Measurements from ENCODE around the gene WWP2.
"Not testable (repeated sequence)": the region's sequence is repeated elsewhere in the genome, so short reads cannot be mapped to it uniquely, and the experiment has no call there.

WWP2 gene

GRCh38 chr16:69806776-69807175 lies 44.6 kb downstream of the WWP2 start:
- not testable (repeated sequence) for H3K27me3 ChIP-seq (ENCODE audit: insufficient read depth, low read length); H3K9me3 ChIP-seq (ENCODE audit: insufficient read depth, low read depth, low read length); H3K9ac ChIP-seq (ENCODE audit: low read depth, low read length); H3K36me3 ChIP-seq (ENCODE audit: insufficient read depth, low read depth, low read length); H3K4me3 ChIP-seq (ENCODE audit: low read length); H3K4me1 ChIP-seq (ENCODE audit: insufficient read depth, low read length); H3K27ac ChIP-seq (ENCODE audit: low read length)

GRCh38 chr16:69812688-69813014 lies 50.5 kb downstream of the WWP2 start:
- Histone ChIP-seq H3K4me1 (ENCODE audit: insufficient read depth, low read length) (no peaks in the 10 kb centered on the region), H3K27ac (ENCODE audit: low read length) (no peak overlapping the region), H3K4me3 (ENCODE audit: low read length) (no peak overlapping the region), H3K27me3 (ENCODE audit: insufficient read depth, low read length) (no peaks in the 10 kb centered on the region), H3K36me3 (ENCODE audit: insufficient read depth, low read depth, low read length) (no peaks in the 10 kb centered on the region), H3K9me3 (ENCODE audit: insufficient read depth, low read depth, low read length) (no peaks in the 10 kb centered on the region), H3K9ac (ENCODE audit: low read depth, low read length) (no peak overlapping the region)

- no peaks in the 10 kb centered on the region for H3K27me3 ChIP-seq (ENCODE audit: insufficient read depth, low read length)
- H3K27ac ChIP-seq (ENCODE audit: low read length), result no peak overlapping the region
- peaks cover 8% of the 10 kb centered on the region for H3K4me1 ChIP-seq (ENCODE audit: insufficient read depth, low read length)
- H3K9me3 ChIP-seq (ENCODE audit: insufficient read depth, low read depth, low read length), result no peaks in the 10 kb centered on the region
- no peak overlapping the region for H3K9ac ChIP-seq (ENCODE audit: low read depth, low read length)
- no peak overlapping the region for H3K4me3 ChIP-seq (ENCODE audit: low read length)
- H3K36me3 ChIP-seq (ENCODE audit: insufficient read depth, low read depth, low read length), result no peaks in the 10 kb centered on the region
These were observed 51.9 kb downstream of the WWP2 start for GRCh38 chr16:69814078-69814477.

GRCh38 chr16:69814561-69814960 lies 52.4 kb downstream of the WWP2 start:
- no peak overlapping the region for H3K27ac ChIP-seq (ENCODE audit: low read length)
- no peak overlapping the region for H3K4me3 ChIP-seq (ENCODE audit: low read length)
- no peaks in the 10 kb centered on the region for H3K36me3 ChIP-seq (ENCODE audit: insufficient read depth, low read depth, low read length)
- H3K27me3 ChIP-seq (ENCODE audit: insufficient read depth, low read length), result no peaks in the 10 kb centered on the region
- H3K9me3 ChIP-seq (ENCODE audit: insufficient read depth, low read depth, low read length), result no peaks in the 10 kb centered on the region
- no peak overlapping the region for H3K9ac ChIP-seq (ENCODE audit: low read depth, low read length)
- peaks cover 10% of the 10 kb centered on the region for H3K4me1 ChIP-seq (ENCODE audit: insufficient read depth, low read length)

GRCh38 chr16:69815216-69815883 lies 53.2 kb downstream of the WWP2 start:
- not testable (repeated sequence) for H3K4me1 ChIP-seq (ENCODE audit: insufficient read depth, low read length); H3K9me3 ChIP-seq (ENCODE audit: insufficient read depth, low read depth, low read length); H3K4me3 ChIP-seq (ENCODE audit: low read length); H3K9ac ChIP-seq (ENCODE audit: low read depth, low read length); H3K36me3 ChIP-seq (ENCODE audit: insufficient read depth, low read depth, low read length); H3K27me3 ChIP-seq (ENCODE audit: insufficient read depth, low read length); H3K27ac ChIP-seq (ENCODE audit: low read length)

- no peak overlapping the region for H3K27ac ChIP-seq (ENCODE audit: low read length)
- no peaks in the 10 kb centered on the region for H3K36me3 ChIP-seq (ENCODE audit: insufficient read depth, low read depth, low read length)
- H3K27me3 ChIP-seq (ENCODE audit: insufficient read depth, low read length), result no peaks in the 10 kb centered on the region
- peaks cover 10% of the 10 kb centered on the region for H3K4me1 ChIP-seq (ENCODE audit: insufficient read depth, low read length)
- no peaks in the 10 kb centered on the region for H3K9me3 ChIP-seq (ENCODE audit: insufficient read depth, low read depth, low read length)
- H3K4me3 ChIP-seq (ENCODE audit: low read length), result no peak overlapping the region
- H3K9ac ChIP-seq (ENCODE audit: low read depth, low read length), result no peak overlapping the region
These were observed 54.9 kb downstream of the WWP2 start for GRCh38 chr16:69816996-69817395.

GRCh38 chr16:69818891-69819545 lies 56.9 kb downstream of the WWP2 start:
- H3K27me3 ChIP-seq (ENCODE audit: insufficient read depth, low read length), result no peaks in the 10 kb centered on the region
- H3K4me3 ChIP-seq (ENCODE audit: low read length), result peak overlapping the region; percentile 17; the same call in 1 of the 2 replicates
- no peaks in the 10 kb centered on the region for H3K9me3 ChIP-seq (ENCODE audit: insufficient read depth, low read depth, low read length)
- peak overlapping the region; percentile 31; the same call in 1 of the 2 replicates for H3K9ac ChIP-seq (ENCODE audit: low read depth, low read length)
- H3K36me3 ChIP-seq (ENCODE audit: insufficient read depth, low read depth, low read length), result no peaks in the 10 kb centered on the region
- H3K27ac ChIP-seq (ENCODE audit: low read length), result no peak overlapping the region
- peaks cover 10% of the 10 kb centered on the region for H3K4me1 ChIP-seq (ENCODE audit: insufficient read depth, low read length)

GRCh38 chr16:69820926-69821541 lies 58.9 kb downstream of the WWP2 start:
- Histone ChIP-seq H3K27me3 (ENCODE audit: insufficient read depth, low read length) (no peaks in the 10 kb centered on the region), H3K36me3 (ENCODE audit: insufficient read depth, low read depth, low read length) (no peaks in the 10 kb centered on the region), H3K9me3 (ENCODE audit: insufficient read depth, low read depth, low read length) (no peaks in the 10 kb centered on the region), H3K9ac (ENCODE audit: low read depth, low read length) (no peak overlapping the region), H3K27ac (ENCODE audit: low read length) (no peak overlapping the region), H3K4me1 (ENCODE audit: insufficient read depth, low read length) (peaks cover 10% of the 10 kb centered on the region), H3K4me3 (ENCODE audit: low read length) (no peak overlapping the region)

- Histone ChIP-seq H3K27ac (ENCODE audit: low read length) (no peak overlapping the region), H3K4me3 (ENCODE audit: low read length) (no peak overlapping the region), H3K9ac (ENCODE audit: low read depth, low read length) (no peak overlapping the region), H3K9me3 (ENCODE audit: insufficient read depth, low read depth, low read length) (no peaks in the 10 kb centered on the region), H3K4me1 (ENCODE audit: insufficient read depth, low read length) (peaks cover 10% of the 10 kb centered on the region), H3K27me3 (ENCODE audit: insufficient read depth, low read length) (no peaks in the 10 kb centered on the region), H3K36me3 (ENCODE audit: insufficient read depth, low read depth, low read length) (no peaks in the 10 kb centered on the region)
These were observed 59.7 kb downstream of the WWP2 start for GRCh38 chr16:69821844-69822173.

- H3K27ac ChIP-seq (ENCODE audit: low read length), result no peak overlapping the region
- peaks cover 10% of the 10 kb centered on the region for H3K4me1 ChIP-seq (ENCODE audit: insufficient read depth, low read length)
- no peak overlapping the region for H3K4me3 ChIP-seq (ENCODE audit: low read length)
- H3K9ac ChIP-seq (ENCODE audit: low read depth, low read length), result no peak overlapping the region
- no peaks in the 10 kb centered on the region for H3K27me3 ChIP-seq (ENCODE audit: insufficient read depth, low read length)
- H3K9me3 ChIP-seq (ENCODE audit: insufficient read depth, low read depth, low read length), result no peaks in the 10 kb centered on the region
- H3K36me3 ChIP-seq (ENCODE audit: insufficient read depth, low read depth, low read length), result no peaks in the 10 kb centered on the region
These were observed 60.2 kb downstream of the WWP2 start for GRCh38 chr16:69822174-69822935.

- H3K4me1 ChIP-seq (ENCODE audit: insufficient read depth, low read length), result peaks cover 3% of the 10 kb centered on the region
- no peak overlapping the region for H3K27ac ChIP-seq (ENCODE audit: low read length)
- H3K36me3 ChIP-seq (ENCODE audit: insufficient read depth, low read depth, low read length), result no peaks in the 10 kb centered on the region
- H3K4me3 ChIP-seq (ENCODE audit: low read length), result no peak overlapping the region
- H3K9me3 ChIP-seq (ENCODE audit: insufficient read depth, low read depth, low read length), result no peaks in the 10 kb centered on the region
- no peak overlapping the region; the same call in 1 of the 2 replicates for H3K9ac ChIP-seq (ENCODE audit: low read depth, low read length)
- H3K27me3 ChIP-seq (ENCODE audit: insufficient read depth, low read length), result no peaks in the 10 kb centered on the region
These were observed 61.9 kb downstream of the WWP2 start for GRCh38 chr16:69823831-69824563.
